PC-9 (cell line): Measurements from ENCODE around the gene TRIM6. TPM values are rescaled to one million over a fixed set of nuclear protein-coding genes. Genes with fewer than 3 reads are reported as not detected.

Experiments
- BruUV-seq: library from RNA; stranded (reverse); fragments of 400-500 nt; replicated peaks from 2 replicates; lab custom pipeline; 2021; lab: Mats Ljungman, UMichigan
- CTCF ChIA-PET: fragments of 300-600 bp; sonication (Branson Sonifier 250); formaldehyde crosslinking; loops from one replicate; lab custom pipeline; 2022; ENCODE audit warnings: antibody characterized with exemption; lab: Charles Lee
- POLR2A ChIA-PET: fragments of 300-600 bp; sonication (Branson Sonifier 250); formaldehyde crosslinking; loops from one replicate; lab custom pipeline; 2022; ENCODE audit warnings: antibody characterized with exemption; ENCODE audit not compliant: unreplicated experiment; lab: Charles Lee
- DNase-seq, 2 experiments: peaks; one replicate each; pipeline versions ENCODE4 v3.0.0 to v3.0.0-alpha.2; 2015 to 2022; ENCODE audit warnings: mixed read lengths in 1 of 2
- H2AFZ ChIP-seq: fragments of 200-600 bp; sonication (generic); 2 replicates; pipeline ENCODE4 v1.8.1; 2017; ENCODE audit warnings: antibody characterized with exemption
- H3F3A ChIP-seq: fragments of 200-600 bp; sonication (generic); 2 replicates; pipeline ENCODE4 v1.8.1; 2017; ENCODE audit warnings: antibody characterized with exemption, mild to moderate bottlenecking, low read depth; ENCODE audit not compliant: insufficient read depth
- H3K27ac ChIP-seq: fragments of 200-600 bp; sonication (generic); 2 replicates; pipeline ENCODE4 v1.6.1; 2016; ENCODE audit warnings: mixed run types
- H3K27me3 ChIP-seq: fragments of 200-600 bp; sonication (generic); 2 replicates; pipeline ENCODE4 v1.6.1; 2016; ENCODE audit warnings: low read depth, mixed run types; ENCODE audit not compliant: insufficient read depth
- H3K36me3 ChIP-seq: fragments of 200-600 bp; sonication (generic); 2 replicates; pipeline ENCODE4 v1.6.1; 2016; ENCODE audit warnings: low read depth, mixed run types
- H3K4me1 ChIP-seq: fragments of 200-600 bp; sonication (generic); replicated peaks from 2 replicates; pipeline ENCODE4 v1.6.1; 2016; ENCODE audit warnings: mixed run types; ENCODE audit not compliant: insufficient read depth
- H3K4me2 ChIP-seq: fragments of 200-600 bp; sonication (generic); 2 replicates; pipeline ENCODE4 v1.6.1; 2017; ENCODE audit warnings: mixed run types
- H3K4me3 ChIP-seq: fragments of 200-600 bp; sonication (generic); 2 replicates; pipeline ENCODE4 v1.6.1; 2016; ENCODE audit warnings: mixed run types
- H3K79me2 ChIP-seq: fragments of 200-600 bp; sonication (generic); 2 replicates; pipeline ENCODE4 v1.6.1; 2017; ENCODE audit warnings: low read depth, mixed run types
- H3K9me2 ChIP-seq: fragments of 200-600 bp; sonication (generic); 2 replicates; pipeline ENCODE4 v1.8.1; 2017; ENCODE audit warnings: mild to moderate bottlenecking; ENCODE audit not compliant: insufficient read depth
- H3K9me3 ChIP-seq: fragments of 200-600 bp; sonication (generic); 2 replicates; pipeline ENCODE4 v1.8.1; 2016; ENCODE audit warnings: low read depth; ENCODE audit not compliant: insufficient read depth
- H4K20me1 ChIP-seq: fragments of 200-600 bp; sonication (generic); 2 replicates; pipeline ENCODE4 v1.8.1; 2017; ENCODE audit not compliant: insufficient read depth
- EZH2 ChIP-seq: fragments of 200-600 bp; sonication (generic); IDR thresholded peaks from 2 replicates; pipeline ENCODE4 v1.8.0; 2017; ENCODE audit warnings: antibody characterized with exemption, low read depth
- intact Hi-C: fragments of 100-400 bp; cut with micrococcal nuclease; formaldehyde crosslinking; loops from one replicate; pipeline ENCODE4 v1.10.0; 2022; ENCODE audit not compliant: unreplicated experiment
- total RNA-seq: library from RNA; stranded (reverse); gene quantifications from 2 replicates; pipeline ENCODE4 v1.2.3, GENCODE V29; 2021
- TF ChIP-seq, protein P1 (sequence below): fragments of 200-600 bp; sonication (generic); conservative IDR thresholded peaks from 2 replicates; pipeline ENCODE4 v1.6.1; 2017; ENCODE audit warnings: mixed run types, antibody characterized with exemption, mild to moderate bottlenecking, moderate library complexity

TRIM6 gene
- total RNA-seq, 1 experiment from 2014 or later = 3.9 TPM

DNA sequence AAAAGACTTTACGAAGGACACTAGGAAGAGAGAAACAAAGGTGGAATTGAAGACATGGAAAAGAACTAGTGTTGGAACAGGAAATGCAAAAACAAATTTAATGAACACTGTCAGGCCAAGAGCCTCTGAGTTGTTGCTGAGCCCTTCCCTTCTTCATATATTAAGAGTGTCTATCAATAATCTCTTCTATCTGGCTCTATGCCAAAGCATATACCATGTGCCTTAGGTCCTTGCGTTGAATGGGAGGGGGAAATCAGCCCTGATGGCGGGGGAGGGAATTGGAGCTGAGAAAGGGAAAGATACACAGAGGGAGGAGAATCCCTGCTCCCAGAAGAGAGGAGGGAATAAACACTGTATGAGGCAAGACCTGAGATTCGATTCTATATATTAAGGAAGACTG lies 21.3 kb upstream of the TRIM6 start:
- intact Hi-C loops = no loop called here
- Histone ChIP-seq H3K9me3 (no peaks in the 10 kb centered on the region), H3K9me2 (no peaks in the 10 kb centered on the region), H3K4me3 (no peak overlapping the region), H3K4me2 (no peak overlapping the region), H3F3A (no peaks in the 10 kb centered on the region), H2AFZ (no peak overlapping the region), H3K79me2 (no peaks in the 10 kb centered on the region), H3K4me1 (no peaks in the 10 kb centered on the region), H4K20me1 (no peaks in the 10 kb centered on the region), H3K27me3 (no peaks in the 10 kb centered on the region), H3K27ac (no peak overlapping the region), H3K36me3 (no peaks in the 10 kb centered on the region)
- CTCF ChIA-PET = no interaction called here
- POLR2A ChIA-PET = no interaction called here
- no peak for TF ChIP-seq EZH2
- TF ChIP-seq, protein P1, sequence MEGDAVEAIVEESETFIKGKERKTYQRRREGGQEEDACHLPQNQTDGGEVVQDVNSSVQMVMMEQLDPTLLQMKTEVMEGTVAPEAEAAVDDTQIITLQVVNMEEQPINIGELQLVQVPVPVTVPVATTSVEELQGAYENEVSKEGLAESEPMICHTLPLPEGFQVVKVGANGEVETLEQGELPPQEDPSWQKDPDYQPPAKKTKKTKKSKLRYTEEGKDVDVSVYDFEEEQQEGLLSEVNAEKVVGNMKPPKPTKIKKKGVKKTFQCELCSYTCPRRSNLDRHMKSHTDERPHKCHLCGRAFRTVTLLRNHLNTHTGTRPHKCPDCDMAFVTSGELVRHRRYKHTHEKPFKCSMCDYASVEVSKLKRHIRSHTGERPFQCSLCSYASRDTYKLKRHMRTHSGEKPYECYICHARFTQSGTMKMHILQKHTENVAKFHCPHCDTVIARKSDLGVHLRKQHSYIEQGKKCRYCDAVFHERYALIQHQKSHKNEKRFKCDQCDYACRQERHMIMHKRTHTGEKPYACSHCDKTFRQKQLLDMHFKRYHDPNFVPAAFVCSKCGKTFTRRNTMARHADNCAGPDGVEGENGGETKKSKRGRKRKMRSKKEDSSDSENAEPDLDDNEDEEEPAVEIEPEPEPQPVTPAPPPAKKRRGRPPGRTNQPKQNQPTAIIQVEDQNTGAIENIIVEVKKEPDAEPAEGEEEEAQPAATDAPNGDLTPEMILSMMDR = no peak
- BruUV-seq = no TSS peak
- no peak for DNase-seq

DNA sequence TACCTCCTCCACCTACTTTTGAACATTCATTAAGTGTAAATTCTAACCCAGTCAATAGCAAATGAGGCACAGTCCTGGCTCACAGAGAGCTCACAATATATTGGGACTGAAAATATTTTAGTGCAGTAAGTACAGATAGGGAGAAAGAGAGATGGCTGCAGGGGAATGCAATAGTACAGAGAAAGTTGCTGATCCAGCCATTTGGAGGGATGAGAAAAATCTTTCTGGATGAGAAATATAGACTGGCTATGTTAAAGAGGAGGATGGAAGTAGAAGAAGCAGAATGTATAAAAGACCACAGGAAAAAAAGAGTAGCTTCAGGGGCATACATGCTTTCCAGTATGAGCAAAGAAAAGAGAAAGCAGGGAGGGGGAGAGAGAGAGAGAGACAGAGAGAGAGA lies 19.3 kb upstream of the TRIM6 start:
- Histone ChIP-seq H3K79me2 (no peaks in the 10 kb centered on the region), H2AFZ (no peak overlapping the region), H3K4me3 (no peak overlapping the region), H3K9me3 (no peaks in the 10 kb centered on the region), H3K4me1 (no peaks in the 10 kb centered on the region), H3K27ac (no peak overlapping the region), H4K20me1 (no peaks in the 10 kb centered on the region), H3K4me2 (no peak overlapping the region), H3K27me3 (no peaks in the 10 kb centered on the region), H3K36me3 (no peaks in the 10 kb centered on the region), H3K9me2 (no peaks in the 10 kb centered on the region), H3F3A (no peaks in the 10 kb centered on the region)
- intact Hi-C loops = no loop called here
- POLR2A ChIA-PET = no interaction called here
- CTCF ChIA-PET = no interaction called here
- TF ChIP-seq EZH2 = no peak
- TF ChIP-seq, protein P1 = no peak
- BruUV-seq = no TSS peak
- DNase-seq = no peak

DNA sequence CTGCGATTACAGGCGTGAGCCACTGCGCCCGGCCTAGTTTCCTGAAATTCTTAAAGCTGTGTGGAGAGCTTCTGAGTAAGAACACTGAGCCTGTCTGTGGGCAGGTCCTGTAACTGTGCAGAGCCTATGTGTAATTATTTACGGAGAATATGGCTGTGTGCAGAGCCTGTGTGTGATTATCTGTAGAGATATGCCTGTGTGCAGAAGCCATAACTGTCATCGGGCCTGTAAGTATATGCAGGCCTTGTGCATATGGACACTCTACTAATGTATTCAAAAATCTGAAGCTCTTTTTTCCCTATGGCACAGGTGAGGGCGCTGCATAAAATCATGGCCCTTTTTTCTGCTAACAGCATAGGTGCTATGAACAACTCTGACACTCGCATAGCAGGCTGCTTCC lies 15.9 kb upstream of the TRIM6 start, which contains the start of gene OR52B6:
OR52B6 (plus strand) TSS at position 301 of the 400 bp plus-strand sequence; CDS start at position 301, 0 bp downstream.
- TF ChIP-seq, protein P1 = no peak
- TF ChIP-seq EZH2 = no peak
- intact Hi-C loops = no loop called here
- Histone ChIP-seq H3K4me3 (no peak within 1 kb of the TSS), H3K9me3 (no peaks in the 10 kb centered on the region), H3F3A (no peaks in the 10 kb centered on the region), H3K27me3 (no peaks in the 10 kb centered on the region), H3K79me2 (no peaks in the 10 kb centered on the region), H3K4me1 (no peaks in the 10 kb centered on the region), H3K9me2 (no peaks in the 10 kb centered on the region), H4K20me1 (no peaks in the 10 kb centered on the region), H3K36me3 (no peaks in the 10 kb centered on the region), H3K4me2 (no peak within 1 kb of the TSS), H3K27ac (no peak within 1 kb of the TSS), H2AFZ (no peak within 1 kb of the TSS)
- DNase-seq = no peak
- POLR2A ChIA-PET = no interaction called here
- CTCF ChIA-PET = no interaction called here
- no TSS peak for BruUV-seq
